Measurements from ENCODE around the gene MORC2. TPM values are rescaled to one million over a fixed set of nuclear protein-coding genes. Genes with fewer than 3 reads are reported as not detected.

Gene MORC2
- total and polyA plus RNA-seq, 2 of the 13 experiments (the other 11 are each of a cell fraction or from before 2014, with no cell fraction given): 11.9 to 18.3 TPM

GRCh38 chr22:30893434-30894370, 74.9 kb downstream of the MORC2 start:
- POLR2A ChIA-PET: no interaction called here
- DNase-seq (ENCODE audit: low spot score) (no peak), FAIRE-seq (no peak), ATAC-seq (no peak)
- CTCF ChIA-PET (ENCODE audit: low intra/inter-chr PET ratio, low total read pairs): no interaction called here
- H4K20me1 ChIP-seq (ENCODE audit: insufficient read depth, low read length): no peaks in the 10 kb centered on the region
- H3K27me3 ChIP-seq (ENCODE audit: control insufficient read depth in 1 of 2, insufficient read depth in 2 of 2, low read length in 2 of 2): no peaks in the 10 kb centered on the region
- BruUV-seq (replicated peaks): no TSS peak
- no peaks in the 10 kb centered on the region for H3K9me3 ChIP-seq (ENCODE audit: low read length)
- in situ Hi-C loops (cut with HindIII; ENCODE audit: extremely low pct_ligation_motif_present, low pct_unique_long_range_greater_than_20kb) (loop anchor here (10.0 kb wide), 1 partner anchor 129 kb away; no protein-coding TSS in a partner anchor), intact Hi-C loops (cut with micrococcal nuclease; ENCODE audit: unreplicated experiment) (no loop called here)
- no peaks in the 10 kb centered on the region for H3K79me2 ChIP-seq (ENCODE audit: insufficient read depth, low read length)
- no peak overlapping the region for H3K9ac ChIP-seq (ENCODE audit: insufficient read depth, low read depth, low read length)
- H3K4me2 ChIP-seq (ENCODE audit: low read depth, low read length): no peak overlapping the region
- H3K4me1 ChIP-seq (ENCODE audit: insufficient read depth, low read length): peaks cover 9% of the 10 kb centered on the region
- H2AFZ ChIP-seq (ENCODE audit: low read length): no peak overlapping the region
- peaks cover 7 to 9% of the 10 kb centered on the region in 2 experiments; a peak in 4 of 5 replicates for H3K36me3 ChIP-seq (replicated peaks in 1 of 2; ENCODE audit: control insufficient read depth in 1 of 2, insufficient read depth in 2 of 2, low read length in 2 of 2)
- WGBS (ENCODE audit: low lambda C conversion rate): 91% methylated on average over 10 of the region's 23 CpGs
- no peak overlapping the region for H3K4me3 ChIP-seq (replicated peaks in 1 of 3; ENCODE audit: insufficient read depth in 1 of 3, low read depth in 2 of 3, low read length in 3 of 3)
- TF ChIP-seq ARNTL (CRISPR knock-in tag; IDR thresholded peaks at IDR 0.05) (no peak), ZNF687 (CRISPR knock-in tag; IDR thresholded peaks at IDR 0.05) (0 out of 2 replicates have a peak, but pooled peaks have one; percentile 8)
- no peak overlapping the region for H3K27ac ChIP-seq (ENCODE audit: extremely low read length, insufficient read depth, low read length)

Measured in HepG2 (cell line).